ENCODE measurements around the gene C6orf163.
A peak's percentile ranks its signal among the peaks of the same experiment; 100 is the strongest.

- TF ChIP-seq CTCF (IDR thresholded peaks at IDR 0.05; ENCODE audit: low read depth, low read length), result peak; percentile 94
- peak; percentile 76 for TF ChIP-seq POLR2A (IDR thresholded peaks at IDR 0.05; ENCODE audit: extremely low read depth, insufficient read length)
Measured at GRCh38 chr6:87322304-87323212, 22.1 kb upstream of the C6orf163 start, which contains the start of gene SMIM8.
